Activated T-helper 2 cell treated with anti-CD3 and anti-CD28 coated beads, Interferon-gamma antibody, Interleukin-2, Interleukin-4, amounts not matched to agents 10 μg/mL and 5 μg/mL and 100 μg/mL, durations not matched to agents 14 hours and 24 hours and 36 hours (primary cell): Measurements from ENCODE around the gene CDHR5. TPM values are rescaled to one million over a fixed set of nuclear protein-coding genes. Genes with fewer than 3 reads are reported as not detected.

ENCODE experiments used
- DNase-seq: peaks from one replicate; pipeline ENCODE4 v3.0.0; 2021; ENCODE audit warnings: low spot score
- H3K27ac Mint-ChIP-seq: one replicate; pipeline ENCODE4 v1.8.0; 2021; ENCODE audit warnings: mixed read lengths
- H3K27me3 Mint-ChIP-seq: one replicate; pipeline ENCODE4 v1.8.0; 2021; ENCODE audit warnings: low read depth, mixed read lengths
- H3K36me3 Mint-ChIP-seq: one replicate; pipeline ENCODE4 v1.8.0; 2021; ENCODE audit warnings: low read depth, mixed read lengths
- H3K4me1 Mint-ChIP-seq: one replicate; pipeline ENCODE4 v1.8.0; 2021; ENCODE audit warnings: low read depth, mixed read lengths
- H3K4me3 Mint-ChIP-seq: one replicate; pipeline ENCODE4 v1.8.0; 2021; ENCODE audit warnings: low read depth, mild to moderate bottlenecking, moderate library complexity, mixed read lengths
- H3K9me3 Mint-ChIP-seq: one replicate; pipeline ENCODE4 v1.8.0; 2021; ENCODE audit warnings: mixed read lengths
- intact Hi-C: fragments of 100-400 bp; cut with micrococcal nuclease; formaldehyde crosslinking; loops from one replicate; pipeline ENCODE4 v1.15.1; 2023
- total RNA-seq: library from RNA; stranded (reverse); gene quantifications from 2 replicates; pipeline ENCODE4 v1.2.3, GENCODE V29; 2022

CDHR5 gene
- total RNA-seq, 1 donor from 2014 or later = not detected

DNA sequence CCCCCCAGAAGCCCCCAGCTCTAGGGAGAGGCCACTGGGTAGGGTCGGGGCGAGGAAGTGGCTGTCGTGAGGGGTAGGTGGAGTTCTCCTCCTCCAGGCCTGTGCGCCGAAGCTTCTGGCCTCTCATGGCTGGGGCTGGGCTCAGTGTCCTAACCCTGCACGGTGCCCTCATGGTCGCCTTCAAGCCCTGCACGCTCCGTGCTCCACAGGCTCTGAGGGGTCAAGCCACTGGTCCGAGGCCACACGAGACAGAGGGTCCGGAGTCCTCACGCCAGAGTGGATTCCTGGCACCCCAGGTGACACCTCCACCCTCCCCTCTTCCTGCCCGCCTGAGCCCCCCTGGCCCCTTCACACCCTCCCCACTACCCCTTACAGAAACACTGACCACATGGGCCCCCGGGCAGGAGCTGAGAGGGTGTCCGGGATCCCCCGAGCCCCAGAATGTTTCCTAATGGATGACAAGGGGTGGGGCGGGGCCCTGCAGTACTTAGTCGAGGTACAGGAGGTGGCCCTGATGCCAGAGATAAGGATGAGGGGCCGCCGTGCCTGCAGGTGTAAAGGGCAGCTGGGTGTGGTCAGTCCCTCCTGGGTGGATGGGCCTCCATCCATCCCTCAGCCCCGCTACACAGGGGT lies 997 bp upstream of the CDHR5 start:
- Mint-ChIP-seq H3K4me3 (no peak overlapping the region), H3K9me3 (no peaks in the 10 kb centered on the region), H3K4me1 (peaks cover 17% of the 10 kb centered on the region), H3K27me3 (peaks cover 15% of the 10 kb centered on the region), H3K27ac (no peak overlapping the region), H3K36me3 (peaks cover 7% of the 10 kb centered on the region)
- intact Hi-C loops = no loop called here
- DNase-seq = no peak

GRCh38 chr11:623999-624704 lies 603 bp downstream of the CDHR5 start:
- DNase-seq = no peak
- H3K27me3 Mint-ChIP-seq = peaks cover 15% of the 10 kb centered on the region
- H3K36me3 Mint-ChIP-seq = peaks cover 7% of the 10 kb centered on the region
- no peaks in the 10 kb centered on the region for H3K9me3 Mint-ChIP-seq
- no peak overlapping the region for H3K27ac Mint-ChIP-seq
- intact Hi-C loops = no loop called here
- no peak overlapping the region for H3K4me3 Mint-ChIP-seq
- peaks cover 12% of the 10 kb centered on the region for H3K4me1 Mint-ChIP-seq

GRCh38 chr11:623349-623869 lies 1.3 kb downstream of the CDHR5 start:
- Mint-ChIP-seq H3K27ac (no peak overlapping the region), H3K27me3 (peaks cover 10% of the 10 kb centered on the region), H3K4me1 (peaks cover 7% of the 10 kb centered on the region), H3K36me3 (peaks cover 6% of the 10 kb centered on the region), H3K9me3 (no peaks in the 10 kb centered on the region), H3K4me3 (no peak overlapping the region)
- DNase-seq = no peak
- intact Hi-C loops = no loop called here

DNA sequence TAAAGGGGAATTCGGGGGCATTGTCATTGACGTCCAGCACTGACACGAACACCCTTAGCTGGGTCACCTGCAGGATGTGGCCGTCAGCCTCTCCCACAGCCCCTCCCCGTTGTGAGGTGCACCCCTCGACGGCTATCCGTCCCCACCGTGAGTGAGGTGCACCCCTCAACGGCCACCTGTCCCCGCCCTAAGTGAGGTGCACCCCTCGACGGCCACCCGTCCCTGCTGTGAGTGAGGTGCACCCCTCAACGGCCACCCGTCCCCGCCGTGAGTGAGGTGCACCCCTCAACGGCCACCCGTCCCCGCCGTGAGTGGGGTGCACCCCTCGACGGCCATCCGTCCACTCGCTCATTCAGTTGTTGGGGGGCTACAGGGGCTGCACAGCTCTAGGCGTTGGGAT lies 2.9 kb downstream of the CDHR5 start:
- DNase-seq = no peak
- Mint-ChIP-seq H3K9me3 (no peaks in the 10 kb centered on the region), H3K27me3 (no peaks in the 10 kb centered on the region), H3K4me3 (no peak overlapping the region), H3K27ac (no peak overlapping the region), H3K4me1 (no peaks in the 10 kb centered on the region), H3K36me3 (no peaks in the 10 kb centered on the region)
- intact Hi-C loops = no loop called here

GRCh38 chr11:620935-621814 lies 3.6 kb downstream of the CDHR5 start:
- intact Hi-C loops = no loop called here
- Mint-ChIP-seq H3K36me3 (no peaks in the 10 kb centered on the region), H3K4me3 (no peak overlapping the region), H3K27me3 (no peaks in the 10 kb centered on the region), H3K9me3 (no peaks in the 10 kb centered on the region), H3K4me1 (peaks cover 4% of the 10 kb centered on the region), H3K27ac (no peak overlapping the region)
- no peak for DNase-seq

GRCh38 chr11:620201-620600 lies 4.6 kb downstream of the CDHR5 start:
- no peak for DNase-seq
- no peak overlapping the region for H3K4me3 Mint-ChIP-seq
- no peaks in the 10 kb centered on the region for H3K36me3 Mint-ChIP-seq
- H3K4me1 Mint-ChIP-seq = peaks cover 4% of the 10 kb centered on the region
- H3K9me3 Mint-ChIP-seq = no peaks in the 10 kb centered on the region
- no peaks in the 10 kb centered on the region for H3K27me3 Mint-ChIP-seq
- intact Hi-C loops = no loop called here
- H3K27ac Mint-ChIP-seq = no peak overlapping the region

DNA sequence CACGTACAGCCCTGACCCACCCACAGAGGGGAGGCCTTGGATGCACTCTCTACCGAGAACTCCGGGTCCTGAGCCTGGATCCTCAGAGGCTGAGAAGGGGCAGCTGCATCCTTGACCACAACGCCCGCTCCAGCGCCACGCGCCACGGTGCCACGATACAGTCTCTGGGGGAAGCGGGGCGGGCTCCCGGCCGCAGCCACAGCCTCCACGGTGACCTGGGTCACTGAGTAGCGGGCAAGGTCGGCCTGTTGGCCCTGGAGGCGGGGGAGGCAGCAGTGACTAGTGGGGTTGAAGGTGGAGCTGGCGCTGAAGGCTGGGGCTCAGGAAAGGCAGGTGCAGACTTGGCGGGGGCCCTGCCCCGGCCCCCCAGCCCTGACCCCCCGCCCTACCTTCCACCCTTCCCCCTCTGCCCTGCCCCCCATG lies 5.1 kb downstream of the CDHR5 start:
- no peak overlapping the region for H3K27ac Mint-ChIP-seq
- H3K36me3 Mint-ChIP-seq = peaks cover under 1% of the 10 kb centered on the region
- no peaks in the 10 kb centered on the region for H3K9me3 Mint-ChIP-seq
- intact Hi-C loops = loop anchor here (10.0 kb wide), 1 partner anchor 105 kb away; no protein-coding TSS in a partner anchor
- no peak overlapping the region for H3K4me3 Mint-ChIP-seq
- H3K27me3 Mint-ChIP-seq = no peaks in the 10 kb centered on the region
- no peak for DNase-seq
- H3K4me1 Mint-ChIP-seq = peaks cover 4% of the 10 kb centered on the region

GRCh38 chr11:618856-619627 lies 5.7 kb downstream of the CDHR5 start:
- no peak for DNase-seq
- peaks cover 6% of the 10 kb centered on the region for H3K36me3 Mint-ChIP-seq
- no peaks in the 10 kb centered on the region for H3K27me3 Mint-ChIP-seq
- H3K27ac Mint-ChIP-seq = no peak overlapping the region
- H3K4me3 Mint-ChIP-seq = no peak overlapping the region
- H3K4me1 Mint-ChIP-seq = peaks cover 7% of the 10 kb centered on the region
- no peaks in the 10 kb centered on the region for H3K9me3 Mint-ChIP-seq
- intact Hi-C loops = loop anchor here (10.0 kb wide), 1 partner anchor 106 kb away; no protein-coding TSS in a partner anchor

GRCh38 chr11:617912-618682 lies 6.7 kb downstream of the CDHR5 start:
- Mint-ChIP-seq H3K4me3 (no peak overlapping the region), H3K36me3 (peaks cover 7% of the 10 kb centered on the region), H3K4me1 (peaks cover 8% of the 10 kb centered on the region), H3K9me3 (no peaks in the 10 kb centered on the region), H3K27me3 (no peaks in the 10 kb centered on the region), H3K27ac (no peak overlapping the region)
- intact Hi-C loops = loop anchor here (10.0 kb wide), 1 partner anchor 107 kb away; no protein-coding TSS in a partner anchor
- no peak for DNase-seq

GRCh38 chr11:617199-617911 lies 7.4 kb downstream of the CDHR5 start:
- DNase-seq = no peak
- no peak overlapping the region for H3K4me3 Mint-ChIP-seq
- no peaks in the 10 kb centered on the region for H3K27me3 Mint-ChIP-seq
- intact Hi-C loops = loop anchor here (10.0 kb wide), 1 partner anchor 107 kb away; no protein-coding TSS in a partner anchor
- no peak overlapping the region for H3K27ac Mint-ChIP-seq
- H3K36me3 Mint-ChIP-seq = peaks cover 8% of the 10 kb centered on the region
- no peaks in the 10 kb centered on the region for H3K9me3 Mint-ChIP-seq
- H3K4me1 Mint-ChIP-seq = peaks cover 8% of the 10 kb centered on the region
